ENCODE data around the gene FRK.

Gene FRK

GRCh38 chr6:115997990-115998585, 62.6 kb downstream of the FRK start:
- no peak for DNase-seq (ENCODE audit: low spot score)
- Histone ChIP-seq H4K91ac (ENCODE audit: low read depth, low read length, poor library complexity) (no peak overlapping the region), H3K9me3 (replicated peaks in 1 of 2; ENCODE audit: control insufficient read depth in 2 of 2, insufficient read depth in 1 of 2, low read depth in 1 of 2, low read length in 2 of 2) (no peaks in the 10 kb centered on the region), H3K36me3 (replicated peaks in 1 of 2; ENCODE audit: control insufficient read depth in 2 of 2, insufficient read depth in 2 of 2, low read length in 2 of 2) (no peaks in the 10 kb centered on the region), H3K4ac (ENCODE audit: low read length) (no peak overlapping the region), H2AFZ (ENCODE audit: low read length) (no peak overlapping the region), H2AK5ac (ENCODE audit: low read depth, low read length) (no peak overlapping the region), H3K79me1 (ENCODE audit: low read depth, low read length) (no peaks in the 10 kb centered on the region), H3K27ac (replicated peaks; ENCODE audit: low read length) (no peak overlapping the region), H3K27me3 (ENCODE audit: control insufficient read depth in 3 of 3, insufficient read depth in 3 of 3, low read depth in 1 of 3, low read length in 3 of 3) (no peaks in the 10 kb centered on the region), H2BK5ac (ENCODE audit: low read length) (no peak overlapping the region), H2BK12ac (ENCODE audit: low read length) (no peak overlapping the region), H3K4me2 (ENCODE audit: insufficient read depth, low read length, poor library complexity, severe bottlenecking) (no peak overlapping the region), H3K4me1 (ENCODE audit: control insufficient read depth in 2 of 2, insufficient read depth in 1 of 2, low read depth in 1 of 2, low read length in 2 of 2) (no peaks in the 10 kb centered on the region), H3K23ac (ENCODE audit: low read depth, low read length, poor library complexity) (no peak overlapping the region), H2BK120ac (ENCODE audit: low read depth, low read length) (no peak overlapping the region), H2BK15ac (ENCODE audit: low read length) (no peak overlapping the region), H3K18ac (ENCODE audit: low read length) (no peak overlapping the region), H3K9ac (ENCODE audit: low read depth, low read length, poor library complexity) (no peak overlapping the region), H3K14ac (ENCODE audit: low read length) (no peak overlapping the region), H3K4me3 (ENCODE audit: low read length in 2 of 2) (no peak overlapping the region), H4K8ac (ENCODE audit: low read depth, low read length) (no peak overlapping the region)
- 100% methylated on average over 1 of the region's 5 CpGs; no CpG with 5 or more reads in 1 of the 2 donors for WGBS, 2 donors (ENCODE audit: extremely low coverage in 2 of 2, insufficient read length in 2 of 2, insufficient replicate concordance in 1 of 2)

GRCh38 chr6:115986026-115986425, 74.7 kb downstream of the FRK start:
- Histone ChIP-seq H4K91ac (ENCODE audit: low read depth, low read length, poor library complexity) (no peak overlapping the region), H2AK5ac (ENCODE audit: low read depth, low read length) (no peak overlapping the region), H3K4me3 (ENCODE audit: low read length in 2 of 2) (no peak overlapping the region), H2BK120ac (ENCODE audit: low read depth, low read length) (no peak overlapping the region), H3K9ac (ENCODE audit: low read depth, low read length, poor library complexity) (no peak overlapping the region), H3K23ac (ENCODE audit: low read depth, low read length, poor library complexity) (no peak overlapping the region), H3K4ac (ENCODE audit: low read length) (no peak overlapping the region), H2BK15ac (ENCODE audit: low read length) (no peak overlapping the region), H3K27ac (replicated peaks; ENCODE audit: low read length) (no peak overlapping the region), H3K18ac (ENCODE audit: low read length) (no peak overlapping the region), H2BK12ac (ENCODE audit: low read length) (no peak overlapping the region), H3K9me3 (replicated peaks in 1 of 2; ENCODE audit: control insufficient read depth in 2 of 2, insufficient read depth in 1 of 2, low read depth in 1 of 2, low read length in 2 of 2) (no peaks in the 10 kb centered on the region), H3K14ac (ENCODE audit: low read length) (no peak overlapping the region), H3K4me1 (ENCODE audit: control insufficient read depth in 2 of 2, insufficient read depth in 1 of 2, low read depth in 1 of 2, low read length in 2 of 2) (no peaks in the 10 kb centered on the region), H2AFZ (ENCODE audit: low read length) (no peak overlapping the region), H3K27me3 (ENCODE audit: control insufficient read depth in 3 of 3, insufficient read depth in 3 of 3, low read depth in 1 of 3, low read length in 3 of 3) (no peaks in the 10 kb centered on the region), H3K79me1 (ENCODE audit: low read depth, low read length) (no peaks in the 10 kb centered on the region), H4K8ac (ENCODE audit: low read depth, low read length) (no peak overlapping the region), H2BK5ac (ENCODE audit: low read length) (no peak overlapping the region), H3K36me3 (replicated peaks in 1 of 2; ENCODE audit: control insufficient read depth in 2 of 2, insufficient read depth in 2 of 2, low read length in 2 of 2) (no peaks in the 10 kb centered on the region), H3K4me2 (ENCODE audit: insufficient read depth, low read length, poor library complexity, severe bottlenecking) (no peak overlapping the region)
- no CpG with 5 or more reads among the region's 2 CpGs for WGBS, 2 donors (ENCODE audit: extremely low coverage in 2 of 2, insufficient read length in 2 of 2, insufficient replicate concordance in 1 of 2)
- no peak for DNase-seq (ENCODE audit: low spot score)

- Histone ChIP-seq H4K91ac (ENCODE audit: low read depth, low read length, poor library complexity) (no peak overlapping the region), H2AFZ (ENCODE audit: low read length) (no peak overlapping the region), H2BK12ac (ENCODE audit: low read length) (no peak overlapping the region), H2BK120ac (ENCODE audit: low read depth, low read length) (no peak overlapping the region), H3K4me2 (ENCODE audit: insufficient read depth, low read length, poor library complexity, severe bottlenecking) (no peak overlapping the region), H3K4ac (ENCODE audit: low read length) (no peak overlapping the region), H2AK5ac (ENCODE audit: low read depth, low read length) (no peak overlapping the region), H3K23ac (ENCODE audit: low read depth, low read length, poor library complexity) (no peak overlapping the region), H3K18ac (ENCODE audit: low read length) (no peak overlapping the region), H3K27ac (replicated peaks; ENCODE audit: low read length) (no peak overlapping the region), H3K36me3 (replicated peaks in 1 of 2; ENCODE audit: control insufficient read depth in 2 of 2, insufficient read depth in 2 of 2, low read length in 2 of 2) (no peaks in the 10 kb centered on the region), H2BK5ac (ENCODE audit: low read length) (no peak overlapping the region), H3K4me1 (ENCODE audit: control insufficient read depth in 2 of 2, insufficient read depth in 1 of 2, low read depth in 1 of 2, low read length in 2 of 2) (no peaks in the 10 kb centered on the region), H2BK15ac (ENCODE audit: low read length) (no peak overlapping the region), H3K9ac (ENCODE audit: low read depth, low read length, poor library complexity) (no peak overlapping the region), H3K79me1 (ENCODE audit: low read depth, low read length) (no peaks in the 10 kb centered on the region), H4K8ac (ENCODE audit: low read depth, low read length) (no peak overlapping the region), H3K14ac (ENCODE audit: low read length) (no peak overlapping the region), H3K9me3 (replicated peaks in 1 of 2; ENCODE audit: control insufficient read depth in 2 of 2, insufficient read depth in 1 of 2, low read depth in 1 of 2, low read length in 2 of 2) (no peaks in the 10 kb centered on the region), H3K27me3 (ENCODE audit: control insufficient read depth in 3 of 3, insufficient read depth in 3 of 3, low read depth in 1 of 3, low read length in 3 of 3) (no peaks in the 10 kb centered on the region), H3K4me3 (ENCODE audit: low read length in 2 of 2) (no peak overlapping the region)
- no CpG with 5 or more reads among the region's 2 CpGs for WGBS, 2 donors (ENCODE audit: extremely low coverage in 2 of 2, insufficient read length in 2 of 2, insufficient replicate concordance in 1 of 2)
- DNase-seq (ENCODE audit: low spot score): no peak
Measured at GRCh38 chr6:115984809-115985208, 75.9 kb downstream of the FRK start.

GRCh38 chr6:115983998-115984397, 76.7 kb downstream of the FRK start:
- WGBS, 2 donors (ENCODE audit: extremely low coverage in 2 of 2, insufficient read length in 2 of 2, insufficient replicate concordance in 1 of 2): no CpG with 5 or more reads among the region's 4 CpGs
- H3K4ac ChIP-seq (ENCODE audit: low read length): no peak overlapping the region
- no peak overlapping the region for H3K4me2 ChIP-seq (ENCODE audit: insufficient read depth, low read length, poor library complexity, severe bottlenecking)
- no peak overlapping the region for H3K27ac ChIP-seq (replicated peaks; ENCODE audit: low read length)
- no peaks in the 10 kb centered on the region for H3K4me1 ChIP-seq (ENCODE audit: control insufficient read depth in 2 of 2, insufficient read depth in 1 of 2, low read depth in 1 of 2, low read length in 2 of 2)
- no peak overlapping the region for H2BK5ac ChIP-seq (ENCODE audit: low read length)
- H2BK120ac ChIP-seq (ENCODE audit: low read depth, low read length): no peak overlapping the region
- H3K79me1 ChIP-seq (ENCODE audit: low read depth, low read length): no peaks in the 10 kb centered on the region
- DNase-seq (ENCODE audit: low spot score): no peak
- no peak overlapping the region for H2AFZ ChIP-seq (ENCODE audit: low read length)
- H2BK15ac ChIP-seq (ENCODE audit: low read length): no peak overlapping the region
- no peak overlapping the region for H4K91ac ChIP-seq (ENCODE audit: low read depth, low read length, poor library complexity)
- no peak overlapping the region for H3K14ac ChIP-seq (ENCODE audit: low read length)
- no peaks in the 10 kb centered on the region for H3K9me3 ChIP-seq (replicated peaks in 1 of 2; ENCODE audit: control insufficient read depth in 2 of 2, insufficient read depth in 1 of 2, low read depth in 1 of 2, low read length in 2 of 2)
- no peak overlapping the region for H4K8ac ChIP-seq (ENCODE audit: low read depth, low read length)
- no peaks in the 10 kb centered on the region for H3K27me3 ChIP-seq (ENCODE audit: control insufficient read depth in 3 of 3, insufficient read depth in 3 of 3, low read depth in 1 of 3, low read length in 3 of 3)
- no peaks in the 10 kb centered on the region for H3K36me3 ChIP-seq (replicated peaks in 1 of 2; ENCODE audit: control insufficient read depth in 2 of 2, insufficient read depth in 2 of 2, low read length in 2 of 2)
- H3K9ac ChIP-seq (ENCODE audit: low read depth, low read length, poor library complexity): no peak overlapping the region
- no peak overlapping the region for H3K23ac ChIP-seq (ENCODE audit: low read depth, low read length, poor library complexity)
- no peak overlapping the region for H2BK12ac ChIP-seq (ENCODE audit: low read length)
- H3K18ac ChIP-seq (ENCODE audit: low read length): no peak overlapping the region
- no peak overlapping the region for H2AK5ac ChIP-seq (ENCODE audit: low read depth, low read length)
- no peak overlapping the region for H3K4me3 ChIP-seq (ENCODE audit: low read length in 2 of 2)
